ENCODE measurements around the gene OSBPL8.

DNA sequence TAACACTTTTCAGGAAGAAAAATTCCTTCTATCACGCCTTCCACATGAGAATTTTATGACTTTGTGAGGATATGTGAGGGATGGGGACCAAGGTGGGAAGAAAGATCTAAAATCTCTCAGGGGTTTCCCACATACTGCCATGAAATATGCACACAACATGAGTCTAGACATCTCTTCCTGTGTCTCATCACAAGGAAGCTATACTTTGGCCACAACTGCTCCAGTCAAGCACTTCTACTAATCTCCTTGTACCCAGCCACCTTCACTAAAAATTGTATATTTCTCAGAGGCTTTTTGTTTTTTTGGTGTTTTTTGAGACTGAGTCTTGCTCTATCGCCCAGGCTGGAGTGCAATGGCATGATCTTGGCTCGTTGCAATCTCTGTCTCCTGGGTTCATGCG is 3.2 kb downstream of the OSBPL8 start:
- TF ChIP-seq SP1 (IDR thresholded peaks at IDR 0.05), result no peak
- TF ChIP-seq EGR1 (IDR thresholded peaks at IDR 0.05; ENCODE audit: low read depth in 2 of 2), result no peak
- TF ChIP-seq, protein P1, sequence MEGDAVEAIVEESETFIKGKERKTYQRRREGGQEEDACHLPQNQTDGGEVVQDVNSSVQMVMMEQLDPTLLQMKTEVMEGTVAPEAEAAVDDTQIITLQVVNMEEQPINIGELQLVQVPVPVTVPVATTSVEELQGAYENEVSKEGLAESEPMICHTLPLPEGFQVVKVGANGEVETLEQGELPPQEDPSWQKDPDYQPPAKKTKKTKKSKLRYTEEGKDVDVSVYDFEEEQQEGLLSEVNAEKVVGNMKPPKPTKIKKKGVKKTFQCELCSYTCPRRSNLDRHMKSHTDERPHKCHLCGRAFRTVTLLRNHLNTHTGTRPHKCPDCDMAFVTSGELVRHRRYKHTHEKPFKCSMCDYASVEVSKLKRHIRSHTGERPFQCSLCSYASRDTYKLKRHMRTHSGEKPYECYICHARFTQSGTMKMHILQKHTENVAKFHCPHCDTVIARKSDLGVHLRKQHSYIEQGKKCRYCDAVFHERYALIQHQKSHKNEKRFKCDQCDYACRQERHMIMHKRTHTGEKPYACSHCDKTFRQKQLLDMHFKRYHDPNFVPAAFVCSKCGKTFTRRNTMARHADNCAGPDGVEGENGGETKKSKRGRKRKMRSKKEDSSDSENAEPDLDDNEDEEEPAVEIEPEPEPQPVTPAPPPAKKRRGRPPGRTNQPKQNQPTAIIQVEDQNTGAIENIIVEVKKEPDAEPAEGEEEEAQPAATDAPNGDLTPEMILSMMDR (IDR thresholded peaks at IDR 0.05; ENCODE audit: low read depth, low read length, missing input control), result no peak
- no peak for TF ChIP-seq REST (IDR thresholded peaks at IDR 0.05)
- TF ChIP-seq GABPA (IDR thresholded peaks at IDR 0.05 in 1 of 2, conservative IDR thresholded peaks at IDR 0.05 in 1 of 2), result no peak
- no peak for TF ChIP-seq JUND (IDR thresholded peaks at IDR 0.05)
- TF ChIP-seq, protein P2, sequence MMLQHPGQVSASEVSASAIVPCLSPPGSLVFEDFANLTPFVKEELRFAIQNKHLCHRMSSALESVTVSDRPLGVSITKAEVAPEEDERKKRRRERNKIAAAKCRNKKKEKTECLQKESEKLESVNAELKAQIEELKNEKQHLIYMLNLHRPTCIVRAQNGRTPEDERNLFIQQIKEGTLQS (IDR thresholded peaks at IDR 0.05), result no peak

Data from liver (tissue), 3 donors.